ENCODE measurements around the gene DNHD1. TPM values are rescaled to one million over a fixed set of nuclear protein-coding genes. Genes with fewer than 3 reads are reported as not detected.

The DNHD1 gene
- total and polyA plus RNA-seq, 9 of the 15 experiments (the other 6 are each of a cell fraction or from before 2014, with no cell fraction given): 0.82 to 9.7 (median 3.8) TPM

GRCh38 chr11:6604081-6604626 lies 107.1 kb downstream of the DNHD1 start (continued):
- no peak for TF ChIP-seq CCNT2 (IDR thresholded peaks at IDR 0.05; ENCODE audit: borderline replicate concordance, extremely low read depth, insufficient read length, low read depth, low read length)
- no peak for TF ChIP-seq ZKSCAN8 (CRISPR knock-in tag; IDR thresholded peaks at IDR 0.05)
- TF ChIP-seq BRF2 (IDR thresholded peaks at IDR 0.05; ENCODE audit: borderline replicate concordance, insufficient read depth, insufficient read length): no peak
- TF ChIP-seq NFE2 (IDR thresholded peaks at IDR 0.05; ENCODE audit: low read depth): no peak
- no peak for TF ChIP-seq CEBPZ (IDR thresholded peaks at IDR 0.05; ENCODE audit: borderline replicate concordance, low read depth, low read length)
- TF ChIP-seq SMARCC2 (IDR thresholded peaks at IDR 0.05; ENCODE audit: low read depth): 0 out of 2 replicates have a peak, but pooled peaks have one; percentile 10
- no peak for TF ChIP-seq ZNF121 (CRISPR knock-in tag; conservative IDR thresholded peaks at IDR 0.05)
- TF ChIP-seq SETDB1 (IDR thresholded peaks at IDR 0.05; ENCODE audit: low read length): no peak
- no peak for TF ChIP-seq RERE (CRISPR knock-in tag; IDR thresholded peaks at IDR 0.05; ENCODE audit: borderline replicate concordance)
- TF ChIP-seq ZNF384 (IDR thresholded peaks at IDR 0.05; ENCODE audit: low read depth, low read length): no peak
- TF ChIP-seq SOX6 (IDR thresholded peaks at IDR 0.05): no peak
- TF ChIP-seq ZNF639 (CRISPR knock-in tag; conservative IDR thresholded peaks at IDR 0.05 in 1 of 2, IDR thresholded peaks at IDR 0.05 in 1 of 2): no peak
- TF ChIP-seq ZNF644 (tag; IDR thresholded peaks at IDR 0.05; ENCODE audit: low read depth): no peak
- TF ChIP-seq ZC3H8 (IDR thresholded peaks at IDR 0.05): no peak
- 0 out of 2 replicates have a peak, but pooled peaks have one; percentile 15 for TF ChIP-seq GTF2F1 (IDR thresholded peaks at IDR 0.05; ENCODE audit: low read depth, low read length)
- TF ChIP-seq CAMTA2 (CRISPR knock-in tag; conservative IDR thresholded peaks at IDR 0.05): no peak
